Activated CD4-positive, alpha-beta T cell treated with anti-CD3 and anti-CD28 coated beads for 36 hours (primary cell): Measurements from ENCODE around the gene TEKT3. TPM values are rescaled to one million over a fixed set of nuclear protein-coding genes. Genes with fewer than 3 reads are reported as not detected.

ENCODE experiments used
- ATAC-seq: fragments of 200-7000 bp; cut with Tn5 transposase; one replicate; pipeline ENCODE4 v1.10.0; 2021; ENCODE audit warnings: mild to moderate bottlenecking, moderate library complexity
- CTCF ChIA-PET: fragments of 350-600 bp; sonication (Branson Sonifier 250); formaldehyde crosslinking; loops from one replicate; lab custom pipeline; 2021; ENCODE audit warnings: antibody characterized with exemption; lab: Charles Lee
- POLR2A ChIA-PET: fragments of 350-600 bp; sonication (Branson Sonifier 250); formaldehyde crosslinking; loops from one replicate; lab custom pipeline; 2021; ENCODE audit warnings: antibody characterized with exemption, inconsistent platforms; lab: Charles Lee
- DNase-seq: peaks from one replicate; pipeline ENCODE4 v3.0.0-alpha.2; 2020
- H3K27ac Mint-ChIP-seq: one replicate; pipeline ENCODE4 v1.8.0; 2021; ENCODE audit warnings: mixed read lengths
- H3K27me3 Mint-ChIP-seq: one replicate; pipeline ENCODE4 v1.8.0; 2021; ENCODE audit warnings: mixed read lengths
- H3K36me3 Mint-ChIP-seq: one replicate; pipeline ENCODE4 v1.8.0; 2021; ENCODE audit warnings: low read depth, mixed read lengths
- H3K4me1 Mint-ChIP-seq: one replicate; pipeline ENCODE4 v1.8.0; 2021; ENCODE audit warnings: mixed read lengths
- H3K4me3 Mint-ChIP-seq: one replicate; pipeline ENCODE4 v1.8.0; 2021; ENCODE audit warnings: mild to moderate bottlenecking, moderate library complexity, mixed read lengths
- H3K9me3 Mint-ChIP-seq: one replicate; pipeline ENCODE4 v1.8.0; 2021; ENCODE audit warnings: low read depth, mixed read lengths
- intact Hi-C, 2 experiments: fragments of 100-400 bp; cut with DNase I in 1 of 2; cut with micrococcal nuclease in 1 of 2; formaldehyde crosslinking; loops; one replicate each; pipeline versions ENCODE4 v1.14.2 to v1.15.1; 2022 to 2024; cut with DNase I, micrococcal nuclease
- total RNA-seq, 2 experiments: library from RNA; stranded (reverse); gene quantifications; one replicate each; pipeline ENCODE4 v1.2.3, GENCODE V29; 2021

The TEKT3 gene
- total RNA-seq, 2 experiments from 2014 or later: not detected

GRCh38 chr17:15262291-15263205 is 78.8 kb downstream of the TEKT3 start:
- H3K4me1 Mint-ChIP-seq: peaks cover 7% of the 10 kb centered on the region
- DNase-seq: no peak
- H3K36me3 Mint-ChIP-seq: no peaks in the 10 kb centered on the region
- H3K27me3 Mint-ChIP-seq: peaks cover 70% of the 10 kb centered on the region
- no peaks in the 10 kb centered on the region for H3K9me3 Mint-ChIP-seq
- no peak overlapping the region for H3K4me3 Mint-ChIP-seq
- ATAC-seq: no peak
- ChIA-PET CTCF (interaction anchor here (0.6 to 4.2 kb wide), 3 partner anchors 65 to 240 kb away, joined by 3 to 22 read pairs (median 4); no protein-coding TSS in a partner anchor), POLR2A (no interaction called here)
- H3K27ac Mint-ChIP-seq: no peak overlapping the region
- intact Hi-C loops: no loop called here

GRCh38 chr17:15261802-15262290 is 79.6 kb downstream of the TEKT3 start:
- H3K27ac Mint-ChIP-seq: no peak overlapping the region
- H3K4me3 Mint-ChIP-seq: no peak overlapping the region
- ChIA-PET POLR2A (no interaction called here), CTCF (interaction anchor here (4.2 kb wide), 1 partner anchor 241 kb away, joined by 22 read pairs; no protein-coding TSS in a partner anchor)
- peaks cover 13% of the 10 kb centered on the region for H3K4me1 Mint-ChIP-seq
- no peak for ATAC-seq
- intact Hi-C loops: no loop called here
- no peak for DNase-seq
- H3K9me3 Mint-ChIP-seq: no peaks in the 10 kb centered on the region
- H3K36me3 Mint-ChIP-seq: no peaks in the 10 kb centered on the region
- H3K27me3 Mint-ChIP-seq: peaks cover 73% of the 10 kb centered on the region

- POLR2A ChIA-PET: interaction anchor here (0.6 kb wide), 1 partner anchor 231 kb away, joined by 6 read pairs; no protein-coding TSS in a partner anchor
- DNase-seq: no peak
Observed at GRCh38 chr17:15261258-15261801, 80.1 kb downstream of the TEKT3 start.

GRCh38 chr17:15260376-15261257 is 80.8 kb downstream of the TEKT3 start:
- Mint-ChIP-seq H3K4me1 (peaks cover 15% of the 10 kb centered on the region), H3K4me3 (peak overlapping the region; percentile 62), H3K27me3 (peaks cover 70% of the 10 kb centered on the region), H3K27ac (no peak overlapping the region), H3K9me3 (no peaks in the 10 kb centered on the region), H3K36me3 (no peaks in the 10 kb centered on the region)
- ATAC-seq: peak; percentile 84
- CTCF ChIA-PET: interaction anchor here (0.7 kb wide), 1 partner anchor 60 kb away, joined by 4 read pairs; no protein-coding TSS in a partner anchor
- DNase-seq: peak; percentile 79
- POLR2A ChIA-PET: interaction anchor here (0.6 kb wide), 1 partner anchor 232 kb away, joined by 6 read pairs; no protein-coding TSS in a partner anchor
- intact Hi-C loops: loop anchor here in 1 of 2 experiments (1.0 kb wide), 2 partner anchors 242 to 738 kb away; no protein-coding TSS in a partner anchor

More at GRCh38 chr17:15261258-15261801, 80.1 kb downstream of the TEKT3 start:
- Mint-ChIP-seq H3K27ac (no peak overlapping the region), H3K36me3 (no peaks in the 10 kb centered on the region), H3K27me3 (peaks cover 71% of the 10 kb centered on the region), H3K4me1 (peaks cover 15% of the 10 kb centered on the region), H3K4me3 (peak overlapping the region; percentile 62), H3K9me3 (no peaks in the 10 kb centered on the region)
- intact Hi-C loops: no loop called here
- CTCF ChIA-PET: no interaction called here
- peak; percentile 17 for ATAC-seq

- Mint-ChIP-seq H3K27me3 (peaks cover 61% of the 10 kb centered on the region), H3K4me1 (peaks cover 15% of the 10 kb centered on the region), H3K27ac (no peak overlapping the region), H3K4me3 (no peak overlapping the region), H3K36me3 (no peaks in the 10 kb centered on the region), H3K9me3 (no peaks in the 10 kb centered on the region)
- intact Hi-C loops: loop anchor here (1.0 to 5.0 kb wide), 3 partner anchors 244 to 269 kb away; no protein-coding TSS in a partner anchor
- ATAC-seq (no peak), DNase-seq (no peak)
- ChIA-PET CTCF (interaction anchor here (0.8 to 3.7 kb wide), 13 partner anchors 9 to 268 kb away, joined by 3 to 52 read pairs (median 4); no protein-coding TSS in a partner anchor), POLR2A (interaction anchor here (0.6 kb wide), 1 partner anchor 1032 kb away, joined by 3 read pairs; no protein-coding TSS in a partner anchor)
Observed at GRCh38 chr17:15257796-15258512, 83.4 kb downstream of the TEKT3 start.

- no peak overlapping the region for H3K4me3 Mint-ChIP-seq
- no peaks in the 10 kb centered on the region for H3K36me3 Mint-ChIP-seq
- H3K27me3 Mint-ChIP-seq: peaks cover 59% of the 10 kb centered on the region
- peak; percentile 62 for ATAC-seq
- DNase-seq: peak; percentile 73
- ChIA-PET POLR2A (interaction anchor here (0.6 kb wide), 1 partner anchor 1031 kb away, joined by 3 read pairs; no protein-coding TSS in a partner anchor), CTCF (interaction anchor here (0.8 to 3.7 kb wide), 8 partner anchors 9 to 245 kb away, joined by 3 to 52 read pairs (median 4); no protein-coding TSS in a partner anchor)
- H3K27ac Mint-ChIP-seq: no peak overlapping the region
- intact Hi-C loops: loop anchor here (1.0 to 5.0 kb wide), 3 partner anchors 245 to 270 kb away; no protein-coding TSS in a partner anchor
- peaks cover 15% of the 10 kb centered on the region for H3K4me1 Mint-ChIP-seq
- no peaks in the 10 kb centered on the region for H3K9me3 Mint-ChIP-seq
Observed at GRCh38 chr17:15257258-15257788, 84.1 kb downstream of the TEKT3 start.

- CTCF ChIA-PET: interaction anchor here (0.8 to 3.7 kb wide), 3 partner anchors 8 to 245 kb away, joined by 3 to 52 read pairs (median 19); no protein-coding TSS in a partner anchor
- DNase-seq (no peak), ATAC-seq (no peak)
- H3K9me3 Mint-ChIP-seq: no peaks in the 10 kb centered on the region
- POLR2A ChIA-PET: no interaction called here
- intact Hi-C loops: loop anchor here (1.0 to 5.0 kb wide), 3 partner anchors 246 to 271 kb away; no protein-coding TSS in a partner anchor
- no peak overlapping the region for H3K4me3 Mint-ChIP-seq
- peaks cover 15% of the 10 kb centered on the region for H3K4me1 Mint-ChIP-seq
- H3K27me3 Mint-ChIP-seq: peaks cover 53% of the 10 kb centered on the region
- H3K36me3 Mint-ChIP-seq: no peaks in the 10 kb centered on the region
- H3K27ac Mint-ChIP-seq: no peak overlapping the region
Observed at GRCh38 chr17:15256689-15257088, 84.7 kb downstream of the TEKT3 start.

- DNase-seq: no peak
- Mint-ChIP-seq H3K36me3 (no peaks in the 10 kb centered on the region), H3K9me3 (no peaks in the 10 kb centered on the region), H3K27ac (no peak overlapping the region), H3K4me3 (no peak overlapping the region), H3K4me1 (peaks cover 15% of the 10 kb centered on the region), H3K27me3 (peaks cover 47% of the 10 kb centered on the region)
- intact Hi-C loops: loop anchor here in 1 of 2 experiments (5.0 kb wide), 1 partner anchor 271 kb away; no protein-coding TSS in a partner anchor
- ATAC-seq: no peak
- ChIA-PET CTCF (interaction anchor here (1.1 to 3.7 kb wide), 3 partner anchors 8 to 246 kb away, joined by 3 to 52 read pairs (median 19); no protein-coding TSS in a partner anchor), POLR2A (no interaction called here)
Observed at GRCh38 chr17:15255713-15256454, 85.5 kb downstream of the TEKT3 start.
